Measurements from ENCODE around the gene TRMT2A. TPM values are rescaled to one million over a fixed set of nuclear protein-coding genes. Genes with fewer than 3 reads are reported as not detected.

TRMT2A gene
- total RNA-seq, 1 donor from 2014 or later: 70.4 TPM

DNA sequence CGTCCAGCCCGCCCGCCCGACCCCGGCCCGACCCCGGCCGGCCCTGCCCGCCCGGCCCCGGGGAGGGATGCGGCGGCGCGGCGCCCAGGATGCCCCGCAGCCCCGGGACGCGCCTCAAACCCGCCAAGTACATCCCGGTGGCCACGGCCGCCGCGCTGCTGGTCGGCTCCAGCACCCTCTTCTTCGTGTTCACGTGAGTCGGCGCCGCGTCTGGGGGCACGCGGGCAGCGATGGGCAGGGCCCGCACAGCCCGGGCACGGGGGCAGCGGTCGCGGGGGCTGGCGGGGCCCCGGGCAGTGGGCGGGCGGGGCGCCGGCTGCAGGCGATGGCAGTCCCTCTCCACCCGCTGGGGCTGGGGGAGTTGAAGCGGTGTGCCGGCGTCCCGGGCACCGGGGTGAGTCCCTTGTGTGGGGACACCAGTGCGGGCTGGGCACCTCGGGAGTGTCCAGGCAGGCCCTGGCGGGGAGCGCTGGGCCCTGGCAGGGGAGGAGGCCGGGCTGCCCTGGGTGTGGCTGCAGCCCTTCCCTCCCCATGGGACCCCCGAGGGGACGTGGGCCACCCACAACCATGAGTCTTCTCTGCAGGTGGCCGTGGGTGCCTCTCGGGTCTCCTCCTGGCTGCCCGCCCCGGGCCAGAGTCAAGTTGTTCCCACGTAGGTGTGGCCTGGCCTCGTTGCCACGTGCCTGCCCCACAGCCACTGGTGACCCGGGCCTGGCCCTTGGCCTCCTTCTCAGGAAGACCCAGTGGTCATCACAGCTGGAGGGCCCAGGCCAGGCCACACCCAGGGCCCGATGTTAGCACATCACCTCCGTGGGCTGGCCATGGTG is 15.0 kb upstream of the TRMT2A start:
- TF ChIP-seq, protein P1, sequence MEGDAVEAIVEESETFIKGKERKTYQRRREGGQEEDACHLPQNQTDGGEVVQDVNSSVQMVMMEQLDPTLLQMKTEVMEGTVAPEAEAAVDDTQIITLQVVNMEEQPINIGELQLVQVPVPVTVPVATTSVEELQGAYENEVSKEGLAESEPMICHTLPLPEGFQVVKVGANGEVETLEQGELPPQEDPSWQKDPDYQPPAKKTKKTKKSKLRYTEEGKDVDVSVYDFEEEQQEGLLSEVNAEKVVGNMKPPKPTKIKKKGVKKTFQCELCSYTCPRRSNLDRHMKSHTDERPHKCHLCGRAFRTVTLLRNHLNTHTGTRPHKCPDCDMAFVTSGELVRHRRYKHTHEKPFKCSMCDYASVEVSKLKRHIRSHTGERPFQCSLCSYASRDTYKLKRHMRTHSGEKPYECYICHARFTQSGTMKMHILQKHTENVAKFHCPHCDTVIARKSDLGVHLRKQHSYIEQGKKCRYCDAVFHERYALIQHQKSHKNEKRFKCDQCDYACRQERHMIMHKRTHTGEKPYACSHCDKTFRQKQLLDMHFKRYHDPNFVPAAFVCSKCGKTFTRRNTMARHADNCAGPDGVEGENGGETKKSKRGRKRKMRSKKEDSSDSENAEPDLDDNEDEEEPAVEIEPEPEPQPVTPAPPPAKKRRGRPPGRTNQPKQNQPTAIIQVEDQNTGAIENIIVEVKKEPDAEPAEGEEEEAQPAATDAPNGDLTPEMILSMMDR (IDR thresholded peaks at IDR 0.05): no peak
- Histone ChIP-seq H3K4me1 (peaks cover 52% of the 10 kb centered on the region), H3K9me3 (no peaks in the 10 kb centered on the region), H3K27ac (peak overlapping the region; percentile 82), H3K36me3 (peaks cover 6% of the 10 kb centered on the region), H3K27me3 (ENCODE audit: low read depth) (no peaks in the 10 kb centered on the region), H3K4me3 (peak overlapping the region; percentile 93)
- peak; percentile 30 to 32 for ATAC-seq
- DNase-seq: peak; percentile 79
- intact Hi-C loops (cut with DNase I): no loop called here

DNA sequence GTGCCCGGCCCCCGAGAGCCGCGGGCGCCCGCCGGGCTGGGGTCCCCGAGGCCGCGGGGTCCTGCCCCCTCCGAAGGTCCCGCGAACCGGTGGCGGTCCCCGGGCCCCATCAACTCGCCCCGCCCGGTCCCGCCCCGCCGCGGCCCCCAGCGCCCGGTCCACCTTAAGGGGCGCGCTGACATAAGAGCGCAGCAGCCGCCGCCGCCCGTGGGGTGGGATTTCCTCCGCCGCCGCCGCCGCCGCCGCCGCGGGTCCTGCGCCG is 14.5 kb upstream of the TRMT2A start, which contains the start of gene ZDHHC8:
Gene ZDHHC8 (plus strand): TSS at position 208 of the 262 bp plus-strand sequence. CDS start 144 bp downstream, outside the sequence.
- H3K4me3 ChIP-seq: peak within 1 kb of the TSS; percentile 93
- TF ChIP-seq, protein P1 (IDR thresholded peaks at IDR 0.05): no peak
- no peaks in the 10 kb centered on the region for H3K27me3 ChIP-seq (ENCODE audit: low read depth)
- DNase-seq: no peak
- H3K27ac ChIP-seq: peak within 1 kb of the TSS; percentile 95
- H3K36me3 ChIP-seq: peaks cover 12% of the 10 kb centered on the region
- H3K9me3 ChIP-seq: no peaks in the 10 kb centered on the region
- peaks cover 47% of the 10 kb centered on the region for H3K4me1 ChIP-seq
- intact Hi-C loops (cut with DNase I): no loop called here
- ATAC-seq: peak; percentile 60 to 82

DNA sequence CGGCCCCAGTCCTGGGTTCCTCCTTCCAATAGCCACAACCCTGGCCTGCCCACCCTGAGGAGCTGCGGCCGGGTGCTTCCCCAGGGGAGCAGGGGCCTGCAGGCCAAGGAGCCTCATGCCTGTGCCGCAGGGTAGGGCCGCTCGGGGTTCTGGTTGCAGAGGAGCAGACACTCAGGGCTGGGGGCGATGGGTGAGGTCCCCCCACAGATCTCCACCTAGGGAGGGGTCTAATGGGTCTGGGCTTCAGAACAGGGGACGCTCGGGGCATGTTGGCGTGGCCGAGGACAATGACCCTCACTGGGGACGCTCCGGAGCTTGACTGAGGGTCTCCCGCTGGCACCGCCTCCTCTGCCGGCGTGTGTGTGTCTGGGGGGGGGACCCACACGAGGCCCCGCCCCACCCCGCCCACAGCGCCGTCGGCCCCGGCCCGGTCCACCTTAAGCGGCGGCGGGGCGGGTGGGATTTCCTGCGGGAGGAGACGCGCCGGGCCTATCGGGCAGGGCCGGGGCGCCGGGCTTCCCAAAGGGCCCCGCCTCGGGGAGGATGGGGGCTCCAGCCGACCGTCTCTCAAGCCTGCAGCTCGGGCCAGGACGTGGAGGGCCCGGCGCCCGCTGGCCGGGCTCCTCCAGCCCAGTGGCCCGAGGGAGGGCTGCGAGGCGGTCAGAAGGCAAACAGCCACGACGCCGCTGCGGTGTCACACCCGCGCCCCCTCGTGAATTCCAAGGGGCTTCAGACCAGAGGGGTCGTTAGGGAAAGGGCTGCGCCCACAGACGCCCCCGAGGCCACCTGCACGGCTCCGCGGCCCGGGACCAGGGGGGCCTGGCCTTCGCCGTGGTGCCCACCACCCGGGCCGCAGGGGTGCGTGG is 13.9 kb upstream of the TRMT2A start:
- Histone ChIP-seq H3K9me3 (no peaks in the 10 kb centered on the region), H3K27ac (peak overlapping the region; percentile 95), H3K27me3 (ENCODE audit: low read depth) (no peaks in the 10 kb centered on the region), H3K4me3 (peak overlapping the region; percentile 92), H3K4me1 (peaks cover 42% of the 10 kb centered on the region), H3K36me3 (peaks cover 17% of the 10 kb centered on the region)
- intact Hi-C loops (cut with DNase I): no loop called here
- DNase-seq (peak; percentile 92), ATAC-seq (peak; percentile 91 to 95)
- TF ChIP-seq, protein P1 (IDR thresholded peaks at IDR 0.05): no peak

DNA sequence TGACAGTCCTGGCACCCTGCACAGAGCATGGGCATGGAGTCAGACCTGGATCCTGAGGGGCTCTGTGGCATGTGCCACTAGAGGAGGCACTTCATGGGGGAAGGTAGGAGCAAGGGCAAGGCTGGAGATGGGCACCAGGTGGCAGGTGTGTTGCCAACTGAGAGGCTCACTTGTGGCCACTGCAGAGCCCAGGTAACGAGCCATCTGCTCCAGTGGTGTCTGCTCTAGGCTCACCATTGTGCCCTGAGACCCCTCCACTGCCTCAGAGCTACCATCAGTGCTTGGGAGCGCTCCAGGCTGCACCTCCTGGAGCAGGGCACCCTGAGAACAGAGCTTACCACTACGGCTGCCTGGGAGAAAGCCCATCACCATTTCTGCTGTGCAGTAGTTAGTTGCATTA is 13.3 kb upstream of the TRMT2A start:
- Histone ChIP-seq H3K4me3 (peak overlapping the region; percentile 92), H3K36me3 (peaks cover 24% of the 10 kb centered on the region), H3K27ac (peak overlapping the region; percentile 95), H3K4me1 (peaks cover 36% of the 10 kb centered on the region), H3K9me3 (no peaks in the 10 kb centered on the region), H3K27me3 (ENCODE audit: low read depth) (no peaks in the 10 kb centered on the region)
- TF ChIP-seq, protein P1 (IDR thresholded peaks at IDR 0.05): no peak
- DNase-seq: no peak
- intact Hi-C loops (cut with DNase I): no loop called here
- no peak for ATAC-seq

DNA sequence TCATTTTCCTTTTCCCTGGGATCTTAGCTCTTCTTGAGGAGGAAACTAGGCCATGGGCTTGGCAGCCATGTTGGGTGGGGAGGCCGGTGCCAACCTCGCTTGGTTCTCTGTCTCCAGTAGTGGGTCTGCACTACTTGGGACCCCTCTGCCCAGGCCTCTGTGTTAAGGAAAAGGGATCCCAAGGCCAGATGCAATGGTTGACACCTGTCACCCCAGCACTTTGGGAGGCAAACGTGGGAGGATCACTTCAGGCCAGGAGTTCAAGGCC is 12.7 kb upstream of the TRMT2A start:
- peaks cover 30% of the 10 kb centered on the region for H3K4me1 ChIP-seq
- H3K4me3 ChIP-seq: no peak overlapping the region
- peaks cover 30% of the 10 kb centered on the region for H3K36me3 ChIP-seq
- TF ChIP-seq, protein P1 (IDR thresholded peaks at IDR 0.05): no peak
- ATAC-seq: no peak
- intact Hi-C loops (cut with DNase I): no loop called here
- DNase-seq: no peak
- H3K27me3 ChIP-seq (ENCODE audit: low read depth): no peaks in the 10 kb centered on the region
- no peak overlapping the region for H3K27ac ChIP-seq
- H3K9me3 ChIP-seq: no peaks in the 10 kb centered on the region
